Fibroblast of lung (primary cell): ENCODE data around the gene FXN. TPM values are rescaled to one million over a fixed set of nuclear protein-coding genes. Genes with fewer than 3 reads are reported as not detected.

ENCODE experiments used
- DNase-seq, 2 donors: peaks; one replicate each; pipeline versions ENCODE4 v3.0.0 to v3.0.0-alpha.2; 2010; ENCODE audit warnings: low read depth in 2 of 2
- H2AFZ ChIP-seq: 2 replicates; pipeline ENCODE4 v1.5.1; 2012; ENCODE audit warnings: low read length, control low read depth, inconsistent platforms
- H3K27ac ChIP-seq: 2 replicates; pipeline ENCODE4 v1.5.1; 2011; ENCODE audit warnings: low read length, control low read depth; ENCODE audit not compliant: insufficient read depth
- H3K27me3 ChIP-seq: 2 replicates; pipeline ENCODE4 v1.5.1; 2011; ENCODE audit warnings: mild to moderate bottlenecking, low read length; ENCODE audit not compliant: control insufficient read depth, insufficient read depth
- H3K36me3 ChIP-seq: 2 replicates; pipeline ENCODE4 v1.5.1; 2011; ENCODE audit warnings: low read length; ENCODE audit not compliant: control insufficient read depth, insufficient read depth
- H3K4me1 ChIP-seq: 2 replicates; pipeline ENCODE4 v1.5.1; 2011; ENCODE audit warnings: low read length; ENCODE audit not compliant: control insufficient read depth, insufficient read depth; ENCODE audit errors: extremely low read depth
- H3K4me2 ChIP-seq: 2 replicates; pipeline ENCODE4 v1.5.1; 2011; ENCODE audit warnings: low read length, control low read depth; ENCODE audit not compliant: insufficient read depth; ENCODE audit errors: extremely low read depth
- H3K4me3 ChIP-seq, 4 experiments: fragments of 200-600 bp in 1 of 4; sonication (generic) in 1 of 4; replicated peaks in 1 of 4; 2 replicates each; pipeline ENCODE4 v1.5.1; 2011 to 2016; ENCODE audit warnings: low read length in 4 of 4, low read depth in 3 of 4, mild to moderate bottlenecking in 3 of 4, control low read depth in 2 of 4, inconsistent platforms in 1 of 4, mixed read lengths in 1 of 4; ENCODE audit not compliant: insufficient read depth in 1 of 4; ENCODE audit errors: control extremely low read depth in 1 of 4
- H3K79me2 ChIP-seq: 2 replicates; pipeline ENCODE4 v1.5.1; 2012; ENCODE audit warnings: mild to moderate bottlenecking, low read length, inconsistent platforms; ENCODE audit not compliant: control insufficient read depth, insufficient read depth
- H3K9ac ChIP-seq: 2 replicates; pipeline ENCODE4 v1.5.1; 2011; ENCODE audit warnings: mild to moderate bottlenecking, low read length, control low read depth; ENCODE audit not compliant: insufficient read depth
- H3K9me3 ChIP-seq: 2 replicates; pipeline ENCODE4 v1.5.1; 2012; ENCODE audit warnings: low read depth, low read length; ENCODE audit not compliant: control insufficient read depth, insufficient read depth
- H4K20me1 ChIP-seq: 2 replicates; pipeline ENCODE4 v1.5.1; 2011; ENCODE audit warnings: low read length; ENCODE audit not compliant: control insufficient read depth, insufficient read depth; ENCODE audit errors: extremely low read depth
- CTCF ChIP-seq, 2 donors: IDR thresholded peaks in 1 of 2; conservative IDR thresholded peaks in 1 of 2; 1 replicate in 1 of 2; 2 replicates in 1 of 2; pipeline ENCODE4 v1.5.1; 2011 to 2012; ENCODE audit warnings: low read length in 2 of 2, control low read depth in 1 of 2, inconsistent platforms in 1 of 2, low read depth in 1 of 2, mild to moderate bottlenecking in 1 of 2
- EZH2 ChIP-seq: IDR thresholded peaks from 2 replicates; pipeline ENCODE4 v1.5.1; 2012; ENCODE audit warnings: low read length, control low read depth, mild to moderate bottlenecking; ENCODE audit errors: missing control alignments
- polyA plus RNA-seq, 2 donors: library from polyadenylated mRNA; depleted of rRNA in 1 of 2; stranded (reverse) in 1 of 2; unstranded in 1 of 2; fragments of >200 nt; gene quantifications; 2 replicates each; pipeline ENCODE4 v1.2.1, GENCODE V29; 2011 to 2012; ENCODE audit warnings: missing spikeins in 1 of 2
- total RNA-seq: library from RNA; depleted of rRNA; stranded (reverse); fragments of >200 nt; gene quantifications from 2 replicates; pipeline ENCODE4 v1.2.1, GENCODE V29; 2014

The FXN gene
- total and polyA plus RNA-seq, 2 donors (not counting 1 experiment from before 2014, with no cell fraction given) = 0.99 to 21.6 TPM

- peak overlapping the region; percentile 11 for H3K27ac ChIP-seq
- H3K9ac ChIP-seq = no peak overlapping the region
- no peaks in the 10 kb centered on the region for H4K20me1 ChIP-seq
- TF ChIP-seq EZH2 = no peak
- TF ChIP-seq CTCF (conservative IDR thresholded peaks at IDR 0.05 in 1 of 2, IDR thresholded peaks at IDR 0.05 in 1 of 2; ENCODE audit: low read depth in 1 of 2, low read length in 2 of 2) = no peak
- H3K36me3 ChIP-seq = no peaks in the 10 kb centered on the region
- peaks cover 20% of the 10 kb centered on the region for H3K4me1 ChIP-seq
- H3K27me3 ChIP-seq = no peaks in the 10 kb centered on the region
- H2AFZ ChIP-seq = no peak overlapping the region
- no peak for DNase-seq
- no peaks in the 10 kb centered on the region for H3K79me2 ChIP-seq
- no peaks in the 10 kb centered on the region for H3K9me3 ChIP-seq
- H3K4me2 ChIP-seq = peak overlapping the region; percentile 54
- no peak overlapping the region for H3K4me3 ChIP-seq
Measured at GRCh38 chr9:69132361-69132760, 96.8 kb downstream of the FXN start.

DNA sequence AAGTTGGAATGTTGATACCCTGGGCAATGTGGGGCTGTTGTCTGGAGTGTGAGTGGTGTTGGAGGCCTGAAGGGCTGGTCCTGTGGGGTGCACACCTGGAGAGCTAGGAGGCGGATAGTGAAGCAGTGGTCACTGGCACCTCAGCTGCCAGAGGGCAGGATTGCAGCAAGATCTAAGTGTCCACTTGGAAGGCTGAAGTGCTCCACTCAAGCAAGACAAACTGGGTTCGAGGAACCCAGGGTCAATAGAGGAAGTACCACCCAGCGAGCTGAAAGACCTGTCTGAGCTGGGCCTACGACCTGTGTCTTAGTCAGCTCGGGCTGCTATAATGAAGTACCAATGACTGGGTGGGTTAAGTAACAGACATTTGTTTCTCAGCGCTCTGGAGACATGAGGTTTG lies 98.9 kb downstream of the FXN start:
- TF ChIP-seq EZH2 (no peak), CTCF (conservative IDR thresholded peaks at IDR 0.05 in 1 of 2, IDR thresholded peaks at IDR 0.05 in 1 of 2; ENCODE audit: low read depth in 1 of 2, low read length in 2 of 2) (no peak)

DNA sequence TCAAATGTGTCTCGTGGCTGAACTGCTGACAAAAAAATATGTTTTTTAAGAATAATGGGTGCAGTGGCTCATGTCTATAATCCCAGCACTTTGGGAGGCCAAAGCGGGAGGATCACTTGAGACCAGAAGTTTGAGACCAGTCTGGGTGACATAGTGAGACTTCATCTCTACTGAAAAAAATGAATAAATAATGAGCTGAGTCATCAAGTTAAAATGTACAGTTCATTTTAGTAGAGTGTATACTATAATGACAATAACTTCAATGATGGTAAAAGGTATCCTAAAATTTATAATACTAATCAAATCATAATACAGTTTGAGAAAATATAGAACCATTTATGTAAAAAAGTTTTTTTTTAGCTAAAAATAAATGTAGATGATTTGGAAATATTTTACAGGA lies 100.6 kb downstream of the FXN start:
- H3K9ac ChIP-seq = no peak overlapping the region
- no peaks in the 10 kb centered on the region for H3K9me3 ChIP-seq
- no peak for DNase-seq
- H3K4me2 ChIP-seq = no peak overlapping the region
- H4K20me1 ChIP-seq = no peaks in the 10 kb centered on the region
- no peak overlapping the region for H3K4me3 ChIP-seq
- no peaks in the 10 kb centered on the region for H3K79me2 ChIP-seq
- no peaks in the 10 kb centered on the region for H3K36me3 ChIP-seq
- no peaks in the 10 kb centered on the region for H3K27me3 ChIP-seq
- no peak overlapping the region for H3K27ac ChIP-seq
- TF ChIP-seq CTCF (conservative IDR thresholded peaks at IDR 0.05 in 1 of 2, IDR thresholded peaks at IDR 0.05 in 1 of 2; ENCODE audit: low read depth in 1 of 2, low read length in 2 of 2) = no peak
- no peak for TF ChIP-seq EZH2
- peaks cover 11% of the 10 kb centered on the region for H3K4me1 ChIP-seq
- no peak overlapping the region for H2AFZ ChIP-seq

More for the DNA sequence above, 98.9 kb downstream of the FXN start:
- H3K9me3 ChIP-seq = no peaks in the 10 kb centered on the region
- no peak overlapping the region for H3K4me3 ChIP-seq
- no peaks in the 10 kb centered on the region for H3K36me3 ChIP-seq
- H3K4me1 ChIP-seq = peaks cover 20% of the 10 kb centered on the region
- H4K20me1 ChIP-seq = no peaks in the 10 kb centered on the region
- no peak overlapping the region for H3K9ac ChIP-seq
- no peak overlapping the region for H3K4me2 ChIP-seq
- no peak overlapping the region for H2AFZ ChIP-seq
- no peak overlapping the region for H3K27ac ChIP-seq
- H3K27me3 ChIP-seq = no peaks in the 10 kb centered on the region
- no peak for DNase-seq
- H3K79me2 ChIP-seq = no peaks in the 10 kb centered on the region
